A673 (cell line): Measurements from ENCODE around the gene PLD1.

Source experiments
- CTCF ChIP-seq: fragments of 300-800, 200-600 bp; sonication (generic); conservative IDR thresholded peaks from 2 replicates; pipeline ENCODE4 v1.5.1; 2017; ENCODE audit warnings: low read depth, mild to moderate bottlenecking, antibody characterized with exemption, low read length, moderate library complexity, mixed read lengths
- EZH2 ChIP-seq: fragments of 200-600 bp; sonication (generic); IDR thresholded peaks from 2 replicates; pipeline ENCODE4 v1.6.1; 2017; ENCODE audit warnings: borderline replicate concordance, low read depth, mild to moderate bottlenecking, mixed read lengths, antibody characterized with exemption, low read length; ENCODE audit not compliant: poor library complexity, severe bottlenecking

DNA sequence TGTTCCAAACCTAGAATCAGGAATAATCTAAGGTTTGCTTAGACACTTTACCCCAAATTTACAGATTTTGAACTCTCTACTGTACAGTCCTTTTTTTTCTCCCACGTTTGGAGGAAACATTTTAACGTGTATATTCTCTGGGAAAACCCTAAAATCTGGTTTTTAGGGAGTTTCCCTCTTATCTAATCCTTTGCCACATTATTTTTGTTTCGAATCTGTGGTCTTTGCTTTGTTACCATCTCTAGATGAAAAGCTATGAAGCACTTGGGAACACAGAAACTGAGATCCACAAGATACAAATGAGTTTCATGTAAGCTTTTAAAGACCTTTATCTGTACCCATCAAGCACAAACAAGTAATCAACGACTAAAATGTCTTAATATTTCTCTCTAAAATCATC lies 41.3 kb downstream of the PLD1 start:
- TF ChIP-seq CTCF (no peak), EZH2 (no peak)
